ENCODE data around the gene SPATS2L. TPM values are rescaled to one million over a fixed set of nuclear protein-coding genes. Genes with fewer than 3 reads are reported as not detected.

The SPATS2L gene
- polyA plus RNA-seq, 2 of the 4 experiments (the other 2 are of a cell fraction): 85.2 to 202 TPM

- Histone ChIP-seq H3K4me2 (peak overlapping the region; percentile 77), H3K9me3 (no peaks in the 10 kb centered on the region), H3K27ac (peak overlapping the region in 1 of 2 experiments; percentile 52; a peak in 3 of 6 replicates), H3K4me3 (no peak overlapping the region), H3K4me1 (peaks cover 50% of the 10 kb centered on the region)
- no peak for ATAC-seq
- no peak for FAIRE-seq
- TF ChIP-seq ZC3H11A (IDR thresholded peaks at IDR 0.05) (no peak), GATA3 (IDR thresholded peaks at IDR 0.05; ENCODE audit: borderline replicate concordance) (no peak), CBX2 (IDR thresholded peaks at IDR 0.05; ENCODE audit: borderline replicate concordance, low read depth) (no peak), HEYL (CRISPR knock-in tag; IDR thresholded peaks at IDR 0.05) (no peak), EP300 (IDR thresholded peaks at IDR 0.05) (no peak), KDM1A (IDR thresholded peaks at IDR 0.05; ENCODE audit: low read depth) (no peak), HOXB13 (CRISPR knock-in tag; IDR thresholded peaks at IDR 0.05; ENCODE audit: low read depth) (no peak), MYC (IDR thresholded peaks at IDR 0.05; ENCODE audit: borderline replicate concordance, low read length) (no peak), JUNB (IDR thresholded peaks at IDR 0.05) (no peak), POLR2A (IDR thresholded peaks at IDR 0.05; ENCODE audit: low read length) (no peak), SMC3 (IDR thresholded peaks at IDR 0.05) (no peak), BHLHE40 (IDR thresholded peaks at IDR 0.05; ENCODE audit: low read depth, low read length) (no peak), MAX (IDR thresholded peaks at IDR 0.05) (no peak), ELK1 (IDR thresholded peaks at IDR 0.05; ENCODE audit: low read depth, low read length) (no peak), ATOH8 (CRISPR knock-in tag; IDR thresholded peaks at IDR 0.05; ENCODE audit: low read depth) (no peak)
- WGBS (ENCODE audit: missing lambda C conversion rate): 87% methylated on average over 1 of the region's 1 CpG
- no peak for DNase-seq (ENCODE audit: low read depth in 1 of 2, low spot score in 1 of 2)
- ChIA-PET CTCF (interaction anchor here (0.8 to 1.8 kb wide), 5 partner anchors 9 to 330 kb away, joined by 3 to 7 read pairs (median 3); no protein-coding TSS in a partner anchor), POLR2A (no interaction called here)
Observed at GRCh38 chr2:200309296-200310049, 3.0 kb downstream of the SPATS2L start.

- Histone ChIP-seq H3K9me3 (no peaks in the 10 kb centered on the region), H3K27ac (peak overlapping the region in 1 of 2 experiments; percentile 1; a peak in 1 of 6 replicates), H3K4me3 (no peak overlapping the region), H3K4me1 (peaks cover 48% of the 10 kb centered on the region), H3K4me2 (peak overlapping the region; percentile 25)
- TF ChIP-seq PHF8 (IDR thresholded peaks at IDR 0.05; ENCODE audit: borderline replicate concordance, low read depth) (no peak), EHMT2 (IDR thresholded peaks at IDR 0.05; ENCODE audit: low read depth) (no peak), ATOH8 (CRISPR knock-in tag; IDR thresholded peaks at IDR 0.05; ENCODE audit: low read depth) (no peak), NR3C1 (IDR thresholded peaks at IDR 0.05) (no peak), EP300 (IDR thresholded peaks at IDR 0.05) (no peak), JUN (IDR thresholded peaks at IDR 0.05) (no peak), HOXB13 (CRISPR knock-in tag; IDR thresholded peaks at IDR 0.05; ENCODE audit: low read depth) (no peak), SREBF2 (IDR thresholded peaks at IDR 0.05) (no peak), FOSL2 (IDR thresholded peaks at IDR 0.05) (no peak), FOSL2 (CRISPR knock-in tag; IDR thresholded peaks at IDR 0.05) (no peak), MAX (IDR thresholded peaks at IDR 0.05) (no peak), ESRRA (IDR thresholded peaks at IDR 0.05; ENCODE audit: borderline replicate concordance, low read length) (no peak), CTCF (IDR thresholded peaks at IDR 0.05) (no peak), BCL3 (IDR thresholded peaks at IDR 0.05) (no peak), EHF (CRISPR knock-in tag; IDR thresholded peaks at IDR 0.05) (no peak), RCOR1 (IDR thresholded peaks at IDR 0.05; ENCODE audit: low read depth, low read length) (no peak)
- ChIA-PET POLR2A (no interaction called here), CTCF (no interaction called here)
- no peak for DNase-seq (ENCODE audit: low read depth in 1 of 2, low spot score in 1 of 2)
- no peak for FAIRE-seq
- 65% methylated on average over 2 of the region's 2 CpGs for WGBS (ENCODE audit: missing lambda C conversion rate)
- ATAC-seq: no peak
Observed at GRCh38 chr2:200310545-200310971, 4.1 kb downstream of the SPATS2L start.

Measured in A549 (cell line).